ENCODE data around the gene TNFRSF4.

The TNFRSF4 gene

DNA sequence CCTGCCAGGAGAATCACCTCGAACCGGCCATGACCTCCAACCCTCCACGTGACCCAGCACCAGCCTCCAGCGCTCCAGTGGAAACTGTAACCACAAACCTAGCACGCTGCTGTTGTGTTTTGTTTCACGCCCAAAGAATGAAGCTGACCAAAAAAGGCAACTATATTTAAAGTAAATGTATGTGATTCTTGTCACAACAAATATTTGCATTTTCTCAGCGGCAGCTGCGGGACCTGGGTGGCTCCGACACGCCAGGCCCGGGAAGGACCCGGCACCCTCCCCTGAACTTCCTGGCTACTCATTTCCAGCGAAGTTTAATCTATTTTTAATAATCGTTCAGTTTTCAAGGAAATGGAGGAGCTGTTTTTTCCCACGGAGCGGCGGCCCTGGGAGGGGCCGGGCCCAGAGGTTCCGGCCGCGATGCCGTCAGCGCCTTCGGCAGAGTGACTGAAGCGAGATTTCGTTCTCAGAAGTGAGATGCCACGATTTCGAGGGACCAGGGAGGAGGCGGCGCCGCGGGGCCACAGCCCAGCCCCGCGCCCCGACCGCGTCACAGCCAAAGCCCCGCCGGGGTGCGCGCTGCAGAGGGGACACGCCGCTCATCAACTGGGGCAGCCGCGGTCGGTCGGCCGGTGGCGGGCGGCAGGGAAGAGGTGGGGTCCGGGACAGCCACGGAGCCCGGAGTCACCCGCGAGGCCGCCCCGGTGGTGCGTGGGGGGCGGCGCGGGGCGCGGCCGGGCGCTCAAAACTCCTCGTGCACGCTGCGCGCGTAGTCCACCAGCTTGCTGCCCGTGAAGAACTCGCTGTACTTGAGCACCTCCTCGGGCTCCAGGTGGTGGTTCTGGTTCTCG lies 3.0 kb upstream of the TNFRSF4 start:
- DNase-seq: peak; percentile 52

DNA sequence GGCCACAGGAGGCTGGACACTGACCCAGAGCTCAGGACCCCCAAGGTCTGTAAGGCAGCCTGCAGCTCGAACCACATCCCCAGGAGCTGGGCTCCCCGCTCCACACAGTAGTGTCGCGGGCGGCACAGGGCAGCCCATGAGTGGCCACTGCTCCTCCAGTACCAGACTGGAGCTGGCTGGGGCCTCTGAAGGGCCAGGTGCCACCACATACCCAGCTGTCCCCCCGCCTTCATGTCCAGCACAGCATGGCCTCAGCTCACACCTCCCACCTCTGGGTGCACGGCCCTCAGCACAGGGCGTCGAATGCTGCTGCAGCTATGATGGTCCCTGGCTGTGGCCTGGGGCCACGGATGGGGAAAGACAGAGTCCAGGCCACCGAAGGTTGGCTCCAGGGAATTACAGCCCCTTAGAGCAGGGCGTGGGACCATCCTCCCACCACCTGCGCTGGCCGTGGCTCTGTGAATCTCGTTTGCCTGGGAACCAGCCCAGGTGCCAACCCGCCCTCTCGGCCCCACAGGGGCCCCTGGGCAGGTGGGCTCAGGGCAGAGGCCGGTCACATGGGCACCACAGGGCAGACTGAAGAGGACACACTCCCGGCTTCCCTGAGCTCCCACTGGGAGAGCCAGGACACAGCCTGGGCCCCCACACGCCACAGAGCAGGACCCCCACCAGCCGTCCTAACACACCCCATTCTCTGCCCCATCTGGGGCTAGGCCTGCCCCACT lies 2.1 kb upstream of the TNFRSF4 start:
- no peak for DNase-seq

DNA sequence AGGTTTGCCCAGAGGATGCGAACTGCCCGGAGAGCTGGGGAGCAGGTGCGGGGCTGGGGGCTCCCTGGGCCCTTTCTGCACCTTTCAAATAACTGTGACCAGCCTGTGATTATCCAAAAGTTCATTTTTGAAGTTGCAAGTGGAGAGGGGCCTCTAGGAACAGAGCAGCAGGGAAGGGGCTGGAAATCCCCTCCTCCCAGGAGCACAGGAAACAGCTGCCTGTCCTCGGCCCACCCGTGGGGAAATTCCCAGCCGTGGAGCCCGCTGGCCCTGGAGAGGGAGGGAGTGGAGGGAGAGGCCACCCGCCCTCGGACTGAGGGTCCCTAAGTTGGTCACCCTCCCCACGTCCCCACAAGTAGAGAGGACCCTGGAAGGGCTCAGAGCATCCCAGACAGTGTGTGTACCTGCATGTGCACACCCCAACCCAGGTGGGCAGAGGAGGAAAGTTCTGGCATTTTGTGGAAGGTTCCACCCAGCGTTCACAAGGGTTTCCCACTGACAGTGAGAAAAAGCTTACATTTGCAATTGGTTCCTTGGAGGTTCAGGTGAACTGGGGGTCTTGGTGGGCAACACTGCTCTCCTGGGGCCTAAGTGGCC lies 1.2 kb upstream of the TNFRSF4 start:
- DNase-seq: no peak

DNA sequence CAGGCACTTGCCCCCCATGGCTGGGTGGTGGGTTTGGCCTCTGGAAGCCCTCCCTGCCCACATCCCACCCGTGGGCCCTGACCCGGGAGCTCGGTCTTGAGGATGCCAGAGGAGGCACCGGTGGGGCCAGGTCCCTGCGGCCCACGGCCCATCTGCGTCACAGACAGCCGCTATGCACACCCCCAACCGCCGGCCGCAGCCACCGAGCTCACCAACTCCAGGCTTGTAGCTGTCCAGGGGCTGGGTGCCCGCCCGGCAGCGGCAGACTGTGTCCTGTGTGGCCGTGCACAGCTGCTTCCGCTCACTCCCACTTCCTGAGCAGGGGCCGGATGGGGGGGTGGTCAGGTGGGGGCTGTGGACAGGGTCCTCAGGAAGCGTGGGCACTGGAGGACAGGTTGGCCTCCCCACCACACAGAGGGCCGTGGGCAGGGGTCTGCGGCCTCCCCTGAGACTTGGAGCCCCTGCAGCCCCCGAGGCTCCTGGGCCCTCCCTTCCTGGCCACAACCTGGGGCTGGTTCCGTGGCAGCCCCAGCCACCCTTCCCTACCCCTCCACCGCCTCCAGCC lies 1.1 kb downstream of the TNFRSF4 start:
- DNase-seq: peak; percentile 58

DNA sequence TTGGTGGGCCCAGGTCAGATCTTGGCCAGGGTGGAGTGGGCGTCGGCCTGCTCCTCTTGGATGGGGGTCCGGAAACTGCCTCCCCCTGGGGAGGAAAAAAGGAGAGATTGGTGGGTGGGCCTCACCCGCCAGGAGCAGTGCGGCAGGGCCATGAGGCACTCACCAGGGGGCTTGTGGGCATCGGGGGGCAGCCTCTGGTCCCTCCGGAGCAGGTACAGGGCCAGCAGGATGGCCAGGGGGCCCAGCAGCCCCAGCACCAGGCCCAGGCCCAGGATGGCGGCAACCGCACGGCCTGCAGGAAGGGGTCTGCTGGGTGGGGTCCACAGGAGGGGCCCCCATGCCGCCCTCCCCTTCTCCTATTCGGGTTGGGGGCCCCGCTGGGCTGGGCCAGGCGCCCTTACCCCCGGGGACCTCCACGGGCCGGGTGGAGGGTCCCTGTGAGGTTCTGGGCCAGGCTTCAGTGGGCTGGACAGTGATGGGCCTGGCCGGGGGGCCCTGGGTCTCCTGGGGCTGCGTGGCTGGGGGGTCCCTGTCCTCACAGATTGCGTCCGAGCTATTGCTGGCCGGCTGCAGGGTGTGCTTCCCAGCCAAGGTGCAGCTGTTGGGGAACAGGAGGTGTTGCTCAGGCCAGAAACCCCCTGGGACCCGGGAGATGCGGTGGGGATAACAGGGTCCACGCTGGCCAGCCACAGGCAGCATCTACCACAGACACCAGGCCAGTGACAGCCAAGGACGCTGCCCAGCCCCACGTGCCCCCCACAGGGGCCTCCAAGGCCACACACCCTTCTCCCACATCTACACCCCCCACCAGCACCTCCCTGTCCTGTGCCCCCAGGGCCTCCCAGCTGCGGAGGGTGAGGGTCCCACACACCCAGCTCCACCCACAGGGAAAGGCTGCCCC lies 2.2 kb downstream of the TNFRSF4 start:
- peak; percentile 5 for DNase-seq

DNA sequence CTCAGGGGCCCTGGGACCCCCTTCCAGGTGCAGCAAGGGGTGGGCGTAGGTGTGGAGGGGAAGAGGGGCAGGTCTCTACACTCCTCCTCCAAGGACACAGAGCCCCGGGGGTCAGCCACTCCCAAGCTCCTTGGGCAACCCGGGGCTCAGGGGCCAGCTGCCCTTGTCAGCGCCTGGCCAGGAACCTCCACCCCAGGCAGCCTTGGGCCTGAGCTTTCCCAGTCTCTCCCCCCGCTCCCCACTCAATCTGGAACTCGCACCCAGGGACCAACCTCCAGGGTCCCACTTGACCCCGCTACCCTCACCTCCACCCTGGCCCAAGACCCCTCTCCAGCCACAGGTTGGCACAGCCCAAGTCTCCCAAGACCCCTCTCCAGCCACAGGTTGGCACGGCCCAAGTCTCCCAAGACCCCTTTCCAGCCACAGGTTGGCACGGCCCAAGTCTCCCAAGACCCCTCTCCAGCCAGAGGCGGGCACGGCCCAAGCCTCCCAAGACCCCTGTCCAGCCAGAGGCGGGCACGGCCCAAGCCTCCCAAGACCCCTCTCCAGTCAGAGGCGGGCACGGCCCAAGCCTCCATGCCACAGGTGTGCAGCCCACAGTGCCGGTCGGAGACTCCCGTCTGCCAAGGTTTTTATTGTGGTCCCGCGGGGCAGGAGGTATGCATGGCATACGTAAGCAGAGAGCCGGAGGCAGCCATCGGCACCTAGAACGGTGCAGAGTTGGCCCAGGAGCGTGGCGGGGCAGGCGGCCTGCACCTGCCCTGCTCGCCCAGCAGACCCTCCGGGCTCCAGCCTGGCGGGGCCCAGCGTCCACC lies 3.0 kb downstream of the TNFRSF4 start:
- peak; percentile 5 for DNase-seq

DNA sequence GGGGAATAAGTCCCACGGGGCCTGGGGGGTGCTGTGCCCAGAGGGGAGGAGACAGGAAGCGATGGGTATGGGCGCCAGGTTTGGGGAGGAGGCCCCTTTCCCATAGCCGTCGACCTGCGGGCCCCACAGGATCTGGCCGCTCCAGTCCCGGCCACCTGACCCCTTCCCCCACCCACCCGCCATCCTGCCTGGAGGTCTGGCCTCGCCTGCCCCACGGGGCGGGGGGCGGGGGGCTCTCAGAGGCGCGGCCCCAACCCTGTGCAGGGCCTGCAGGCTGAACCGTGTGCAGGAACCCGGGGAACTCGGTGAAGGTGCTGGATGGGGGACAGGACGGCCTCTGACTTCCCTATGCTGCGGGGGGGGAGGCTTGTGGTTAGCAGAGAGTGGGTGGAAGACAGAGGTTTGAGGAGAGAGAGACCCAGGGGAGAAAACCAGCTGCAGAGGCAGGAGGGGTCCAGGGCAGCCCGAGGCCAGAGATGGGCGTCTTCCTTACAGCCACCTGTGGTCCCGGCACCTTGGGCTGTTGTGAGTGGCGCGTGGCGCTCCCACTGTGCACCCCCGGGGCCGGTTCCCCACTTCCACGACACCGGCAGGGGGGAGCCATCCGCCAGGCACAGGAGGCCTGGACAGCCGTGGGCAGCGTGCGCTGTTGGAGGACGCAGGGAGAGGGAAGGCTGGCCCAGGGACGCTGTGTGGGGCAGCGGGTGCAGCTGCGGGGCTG lies 5.1 kb downstream of the TNFRSF4 start:
- peak; percentile 69 for DNase-seq

DNA sequence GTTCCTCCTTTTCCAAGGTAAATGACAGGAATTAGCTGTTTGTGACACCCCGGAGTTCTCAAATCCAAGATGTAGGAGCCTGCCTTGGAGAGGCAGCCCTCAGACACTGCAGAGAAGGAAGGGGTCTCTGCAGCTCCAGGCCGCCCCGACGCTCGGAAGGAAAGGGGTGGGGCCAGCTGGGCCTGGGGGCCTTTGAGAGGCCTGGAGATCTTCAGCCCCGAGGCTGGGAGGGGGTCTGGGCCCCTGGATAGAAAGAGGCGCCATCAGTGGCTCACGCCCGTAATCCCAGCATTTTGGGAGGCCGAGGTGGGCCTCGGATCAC lies 6.4 kb downstream of the TNFRSF4 start:
- DNase-seq: no peak

DNA sequence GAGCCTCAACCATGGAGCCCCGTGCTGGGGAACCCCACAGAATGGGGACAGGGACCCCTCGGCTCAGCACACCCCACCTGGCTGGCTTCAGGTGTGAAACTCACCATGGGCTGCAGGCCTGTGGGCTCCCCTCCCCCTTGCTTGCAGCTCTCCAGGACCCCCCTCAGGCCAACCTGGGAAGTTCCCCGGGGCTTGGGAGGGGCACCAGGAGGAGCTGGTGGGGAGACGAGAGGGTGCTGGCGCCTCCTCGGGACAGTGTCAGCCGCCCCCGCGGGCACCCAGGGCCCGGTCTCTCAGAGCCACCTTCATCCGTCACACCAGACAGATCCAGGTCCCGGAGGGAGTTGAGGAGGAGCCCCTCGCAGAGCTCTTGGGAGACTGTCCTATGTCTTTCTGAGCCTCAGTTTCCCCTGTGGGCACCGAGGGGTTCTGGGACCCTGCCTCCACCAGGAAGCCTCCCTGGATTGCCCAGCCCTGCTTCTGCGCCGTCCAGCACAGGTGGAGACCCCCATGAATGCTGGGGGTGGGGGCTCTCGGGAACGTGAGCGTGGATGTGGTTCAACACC lies 6.9 kb downstream of the TNFRSF4 start:
- DNase-seq: no peak

DNA sequence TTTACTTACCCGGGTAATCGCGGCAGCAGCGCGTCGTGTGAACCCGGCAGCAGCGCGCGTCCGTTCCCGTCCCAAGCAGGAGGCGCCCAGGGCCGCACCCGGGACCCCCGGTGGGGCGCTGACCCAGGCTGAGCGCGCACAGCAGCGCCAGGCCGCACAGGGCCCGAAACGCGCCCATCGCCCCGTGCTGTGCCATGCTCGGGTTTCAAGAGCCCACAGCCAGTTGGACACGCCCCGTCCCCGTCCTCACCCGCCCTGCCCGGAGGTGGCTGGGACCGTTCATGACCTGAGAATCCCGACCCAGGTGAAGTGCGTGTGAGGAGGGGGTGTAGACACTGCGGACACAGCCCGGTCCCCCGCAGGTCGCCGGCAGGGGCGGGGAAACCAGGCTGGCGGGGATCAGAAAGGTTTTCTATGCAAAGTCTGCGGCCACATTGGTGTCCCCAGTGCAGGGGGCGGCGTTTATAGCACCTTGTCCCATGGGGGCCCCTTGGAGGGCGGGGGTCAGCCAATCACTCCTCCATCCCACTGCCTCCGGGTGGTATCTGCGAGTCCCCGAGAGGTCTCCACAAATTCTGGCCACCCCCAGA lies 7.5 kb downstream of the TNFRSF4 start, which contains the start of gene TNFRSF18:
Gene TNFRSF18, minus strand, starts transcription at position 217 of the 590 bp plus-strand sequence. Its CDS starts 21 bp downstream, at position 196.
- DNase-seq: peak; percentile 66

DNA sequence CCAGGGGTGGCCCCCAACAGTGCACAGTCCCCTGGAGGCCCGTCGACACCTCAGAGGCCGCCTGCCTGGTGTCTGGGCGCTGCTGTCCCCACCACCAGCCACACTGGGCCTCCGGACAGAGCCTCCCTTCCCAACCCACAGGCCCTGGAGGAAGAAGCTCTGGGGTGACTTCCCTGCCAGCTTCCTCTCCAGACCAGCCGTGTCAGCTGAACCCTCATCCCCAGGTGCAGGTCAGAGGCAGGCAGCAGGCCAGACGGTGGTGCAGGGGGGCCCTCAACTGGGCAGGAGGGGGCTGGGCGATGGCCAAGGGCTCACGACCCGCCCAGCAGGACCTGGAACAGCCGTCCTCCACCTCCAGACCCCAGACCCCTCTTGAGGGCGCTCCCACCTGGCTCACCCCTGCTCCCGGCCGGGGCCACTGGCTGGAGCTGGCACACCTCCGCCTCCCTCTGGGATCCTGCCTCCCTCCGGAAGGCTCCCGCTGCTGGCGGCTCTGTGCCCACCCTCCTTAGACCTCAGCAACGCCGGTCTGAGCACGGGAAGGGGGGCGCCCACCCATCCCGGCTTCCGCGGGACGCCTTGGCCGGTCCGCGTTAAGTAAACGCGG lies 8.1 kb downstream of the TNFRSF4 start:
- peak; percentile 21 for DNase-seq

DNA sequence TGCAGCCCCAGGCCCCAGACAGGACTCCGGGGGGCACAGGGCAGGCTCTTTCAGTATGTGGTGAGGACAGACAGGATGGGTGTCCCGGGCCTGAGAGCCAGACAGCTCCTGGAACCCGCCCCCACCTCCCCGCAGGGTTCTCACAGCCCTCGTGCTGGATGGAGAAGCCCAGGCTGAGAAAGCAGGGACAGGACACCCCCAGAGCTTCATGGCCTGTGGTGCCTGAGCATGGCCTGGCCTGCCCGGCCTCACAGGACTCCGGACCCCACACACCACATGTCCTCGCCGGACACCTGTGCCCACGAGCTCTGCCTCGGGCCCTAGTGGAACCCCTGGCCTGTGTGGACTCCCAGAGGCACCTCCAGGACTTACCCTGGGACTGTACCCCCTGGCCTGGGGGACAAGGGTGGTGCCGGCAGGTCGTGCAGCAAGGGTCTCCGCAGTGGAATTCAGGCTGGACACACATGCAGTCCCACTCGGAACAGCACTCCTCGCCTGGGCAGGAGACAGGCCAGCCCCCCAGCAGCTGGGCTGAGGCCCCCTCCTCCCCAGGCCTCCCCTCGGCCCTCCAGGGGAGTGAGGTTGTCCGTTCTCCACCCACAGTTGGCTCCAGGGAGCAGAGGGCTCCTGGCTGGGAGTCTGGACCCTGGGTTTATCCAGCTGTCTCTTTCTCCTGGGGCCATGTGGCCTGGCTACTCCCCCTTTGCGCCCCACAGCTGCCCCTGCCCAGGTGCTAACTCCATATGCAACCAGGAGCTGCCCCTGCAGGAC lies 8.8 kb downstream of the TNFRSF4 start:
- DNase-seq: peak; percentile 23

DNA sequence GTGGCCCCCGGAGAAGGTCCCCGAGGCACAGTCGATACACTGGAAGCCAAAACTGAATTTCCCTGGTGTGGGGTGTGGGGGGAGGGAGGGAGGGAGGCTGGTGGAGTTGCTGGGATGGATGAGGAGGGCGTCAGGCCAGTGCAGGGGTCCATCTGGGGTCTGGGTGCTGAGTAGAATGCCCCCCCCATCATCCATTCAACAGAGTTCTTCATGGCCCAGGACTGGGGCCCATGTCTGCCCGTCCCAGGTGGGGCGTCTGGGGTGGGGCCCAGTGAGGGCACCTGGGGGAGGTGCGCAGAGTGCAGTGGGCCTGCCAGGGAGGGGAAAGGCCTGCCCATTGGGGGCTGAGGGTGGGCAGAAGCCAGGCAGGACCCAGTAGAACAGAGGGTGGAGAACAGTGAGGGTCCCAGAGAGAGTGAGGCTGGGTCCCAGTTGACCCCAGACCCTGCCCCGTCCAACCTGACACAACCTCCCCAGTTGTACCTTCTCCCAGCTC lies 9.5 kb downstream of the TNFRSF4 start:
- DNase-seq: peak; percentile 3

DNA sequence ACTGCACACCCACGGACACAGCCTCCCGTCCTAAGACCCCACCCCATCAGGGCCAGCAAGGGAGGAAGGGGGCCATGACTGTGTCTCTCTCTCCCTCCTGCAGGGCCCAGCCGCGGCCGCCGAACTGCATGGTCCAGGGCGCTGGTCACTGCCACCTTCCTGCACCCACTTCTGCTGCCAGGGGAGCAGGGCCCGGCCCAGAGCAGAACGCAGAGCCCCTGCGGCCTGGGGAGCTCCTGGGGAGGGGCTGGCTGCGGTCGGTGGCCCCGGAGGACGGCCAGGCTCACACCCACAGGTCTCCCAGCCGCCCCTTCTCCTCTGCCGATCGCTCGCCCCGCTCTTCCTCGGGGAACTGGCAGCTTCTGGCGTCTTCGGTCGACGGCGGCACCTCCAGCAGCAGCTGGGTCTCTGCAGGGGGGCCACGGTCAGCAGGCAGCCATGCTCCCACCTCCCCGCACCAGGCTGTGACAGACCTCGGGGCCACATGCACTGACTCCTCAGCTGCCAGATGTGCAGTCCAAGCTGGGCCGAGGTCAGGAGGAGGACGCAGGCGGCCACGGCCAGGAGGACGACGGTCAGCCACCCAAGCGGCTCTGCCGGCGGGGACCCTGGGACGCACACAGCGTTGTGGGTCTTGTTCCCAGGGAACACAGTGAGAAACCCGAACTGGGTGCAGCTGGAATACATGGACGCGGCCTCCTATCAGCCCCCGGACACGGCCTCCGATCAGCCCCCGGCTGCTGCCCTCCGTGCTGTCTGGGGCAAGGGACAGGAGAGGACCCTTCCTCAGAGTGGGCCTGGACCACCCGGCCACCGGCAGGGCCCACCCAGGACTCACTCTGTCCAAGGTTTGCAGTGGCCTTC lies 10.2 kb downstream of the TNFRSF4 start:
- peak; percentile 3 for DNase-seq

DNA sequence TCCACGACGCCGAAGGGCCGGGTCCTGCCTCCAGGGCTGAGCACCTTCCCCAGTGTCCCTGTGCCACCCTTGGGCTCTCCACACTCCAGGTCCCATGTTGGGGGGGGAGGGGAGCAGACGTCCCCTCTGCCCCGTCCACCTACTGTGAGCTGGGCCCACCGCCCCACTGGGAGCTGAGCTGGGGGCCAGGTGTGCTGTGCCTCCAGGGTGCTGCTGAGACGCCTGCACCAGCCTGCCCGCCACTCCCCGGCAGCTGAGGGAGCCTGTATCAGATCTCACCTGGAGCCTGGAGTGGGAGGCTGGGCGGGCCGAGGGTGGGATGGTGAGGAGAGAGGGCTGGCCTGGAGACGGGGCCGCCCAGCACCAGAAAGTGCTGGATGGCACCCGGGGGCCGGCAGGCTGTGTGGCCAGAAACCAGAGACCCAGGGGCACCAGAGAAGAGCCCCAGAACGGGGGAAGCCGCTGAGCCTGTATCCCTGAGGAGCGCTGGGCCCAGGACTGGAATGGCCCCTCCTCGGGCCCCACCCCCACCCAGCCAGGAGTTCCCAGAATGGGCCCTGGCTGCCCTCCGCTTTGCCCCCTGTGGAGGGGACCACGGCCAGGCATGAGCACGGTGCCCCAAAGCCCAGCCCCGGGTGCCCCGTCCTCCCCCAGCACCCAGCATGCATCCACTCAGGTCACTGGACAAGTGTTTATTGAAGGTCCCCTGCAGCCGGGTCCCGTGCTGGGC lies 11.0 kb downstream of the TNFRSF4 start:
- DNase-seq: peak; percentile 6

DNA sequence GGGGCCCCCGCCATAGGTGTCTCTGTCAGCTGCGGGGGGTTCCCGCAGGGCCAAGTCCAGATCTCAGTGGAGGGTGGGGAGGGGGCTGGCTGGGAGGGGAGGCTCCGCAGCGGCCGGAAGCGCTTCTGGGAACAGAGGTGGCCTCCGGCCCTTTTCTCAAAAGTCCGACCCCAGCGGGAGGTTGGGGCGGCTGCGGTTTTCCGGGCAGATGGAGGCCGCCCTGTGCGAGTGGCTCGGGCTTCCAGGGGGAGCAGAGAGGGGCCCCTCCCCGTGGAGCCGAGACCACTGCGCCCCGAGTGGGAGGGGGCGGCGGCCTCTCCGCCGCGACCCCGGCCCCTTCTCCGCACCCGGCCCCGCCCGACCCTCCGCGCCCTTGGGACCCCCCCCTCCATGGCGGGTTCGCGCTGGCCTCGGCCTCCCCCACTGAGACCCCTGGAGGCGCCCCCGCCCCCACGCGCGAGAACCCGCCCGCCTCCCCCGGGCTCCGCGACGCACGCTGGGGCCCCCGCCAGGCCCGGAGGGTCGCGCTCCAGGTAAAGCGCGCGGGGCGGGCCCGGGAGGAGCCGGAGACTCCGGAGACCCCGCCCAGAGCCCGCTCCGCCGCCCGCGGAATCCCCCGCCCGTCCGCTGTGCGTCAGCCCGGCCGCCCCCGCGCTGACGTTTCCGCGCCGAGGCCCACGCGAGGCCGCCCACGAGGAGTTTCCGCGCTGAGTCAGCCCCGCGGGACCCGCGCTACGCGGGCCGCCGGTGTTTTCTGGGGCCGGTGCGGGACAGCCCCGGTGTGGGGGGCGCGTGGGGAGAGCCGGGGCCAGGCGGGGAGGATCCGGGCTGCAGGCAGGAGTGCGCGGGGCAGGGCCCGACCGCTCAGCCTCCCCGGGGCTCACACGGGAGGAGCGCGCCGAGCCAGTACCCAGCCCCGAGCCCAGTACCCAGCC lies 12.8 kb downstream of the TNFRSF4 start:
- peak; percentile 88 for DNase-seq
